GM19351 (cell line): Measurements from ENCODE around the gene WDR82.

Experiments used
- ATAC-seq: cut with Tn5 transposase; IDR thresholded peaks from one replicate; pipeline ENCODE4 v1.9.1; 2021; ENCODE audit warnings: mild to moderate bottlenecking, moderate library complexity; ENCODE audit not compliant: unreplicated experiment

Gene WDR82

DNA sequence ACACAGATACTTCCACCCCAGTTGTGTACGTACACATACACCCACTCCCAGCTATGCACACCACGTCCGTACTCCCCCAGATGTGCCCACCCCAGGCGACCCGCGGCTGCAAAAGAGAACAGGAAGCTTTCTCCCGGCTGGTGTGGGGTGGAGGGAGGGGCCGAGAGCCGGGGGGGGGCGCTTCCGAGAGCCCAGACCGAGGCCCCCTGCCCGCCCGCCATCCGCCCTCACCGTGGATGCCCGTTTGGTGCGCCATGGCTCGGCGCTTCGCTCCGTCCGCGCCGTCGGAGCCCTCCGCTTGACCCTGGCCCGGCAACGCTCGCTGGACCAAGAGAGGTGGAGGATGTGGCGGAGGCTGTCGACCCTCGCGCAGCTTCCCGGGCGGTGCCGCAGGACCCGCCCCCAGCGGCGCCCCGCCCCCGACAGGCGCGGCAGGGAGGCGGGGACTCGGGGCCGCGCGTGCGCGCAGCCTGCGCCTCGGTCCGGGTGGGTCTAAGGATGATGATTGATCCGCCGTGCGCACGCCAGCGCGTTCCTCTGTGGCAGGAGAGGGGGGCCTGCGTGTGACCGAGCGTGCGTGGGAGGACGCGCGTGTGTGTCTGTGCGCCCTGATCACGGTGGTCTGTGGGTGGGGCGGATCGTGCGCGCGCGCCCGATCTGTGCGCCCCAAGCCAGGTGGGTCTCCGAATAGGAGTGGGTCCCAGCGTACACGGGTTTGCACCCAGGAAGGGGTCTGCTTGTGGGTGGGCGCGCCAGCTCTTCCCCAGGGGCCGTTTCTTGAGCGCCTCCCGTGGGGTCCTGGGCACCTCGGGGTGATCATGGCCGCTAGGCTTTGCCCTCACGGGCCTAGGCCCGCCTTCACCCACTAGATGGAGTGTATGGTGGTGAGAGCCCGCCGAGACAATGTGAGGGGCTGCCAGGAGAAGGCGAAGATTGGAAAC lies 39.4 kb downstream of the WDR82 start, which contains the start of gene TWF2:
TSS of gene TWF2 (minus strand) at position 398 of the 941 bp plus-strand sequence. CDS start at position 256, 142 bp downstream.
- peak; percentile 69 for ATAC-seq

DNA sequence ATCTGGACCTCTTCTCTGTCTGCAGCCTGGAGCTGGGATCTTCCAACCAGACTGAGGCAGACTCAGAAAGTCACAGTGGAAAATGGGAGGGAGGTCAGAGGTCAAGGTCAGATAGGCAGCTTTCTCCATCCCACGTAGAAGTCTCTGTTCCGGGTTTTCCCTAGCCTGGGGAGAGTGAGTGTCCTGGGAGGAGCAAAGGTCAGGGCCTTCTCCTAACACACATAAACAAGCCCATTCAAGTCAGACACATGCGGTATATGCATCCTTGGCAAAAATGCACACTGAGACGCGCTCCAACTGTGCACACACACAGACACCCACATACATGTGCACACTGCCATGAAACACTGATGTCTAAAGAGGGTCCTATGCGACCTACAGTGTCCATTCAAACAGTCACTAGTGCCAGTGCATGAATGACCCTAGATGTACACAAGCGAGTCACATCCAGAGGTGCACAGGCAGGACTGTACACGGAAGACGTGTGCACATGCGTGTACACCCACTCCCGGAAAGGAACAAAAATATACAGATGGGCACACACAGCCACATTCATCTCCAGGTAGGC lies 40.2 kb downstream of the WDR82 start:
- peak; percentile 10 for ATAC-seq

DNA sequence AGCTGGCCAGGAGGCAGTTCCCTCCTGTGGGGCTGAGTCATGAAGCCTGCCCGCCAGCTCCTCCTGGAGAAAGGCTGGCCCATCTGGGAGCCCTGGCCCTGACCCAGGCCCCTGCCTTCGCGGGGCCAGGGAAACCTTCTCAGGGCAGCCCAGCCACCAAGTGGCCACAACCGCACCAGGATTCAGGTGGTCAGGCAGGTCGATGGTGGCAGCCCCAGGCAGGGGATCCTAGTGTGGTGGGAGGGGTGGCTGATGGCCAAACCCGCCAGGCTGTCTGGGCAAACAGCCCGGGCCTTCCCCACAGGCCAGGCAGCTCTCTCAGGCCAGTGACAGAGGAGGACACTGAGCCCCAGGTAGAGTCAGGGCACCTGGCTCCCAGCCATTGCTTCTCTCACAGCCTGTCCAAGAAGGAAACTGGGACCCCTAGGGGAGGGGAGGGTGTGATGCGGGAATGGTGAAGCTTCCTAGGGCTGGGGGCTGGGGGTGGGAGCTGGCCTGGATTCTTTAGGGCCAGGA lies 40.7 kb downstream of the WDR82 start:
- ATAC-seq, result no peak

DNA sequence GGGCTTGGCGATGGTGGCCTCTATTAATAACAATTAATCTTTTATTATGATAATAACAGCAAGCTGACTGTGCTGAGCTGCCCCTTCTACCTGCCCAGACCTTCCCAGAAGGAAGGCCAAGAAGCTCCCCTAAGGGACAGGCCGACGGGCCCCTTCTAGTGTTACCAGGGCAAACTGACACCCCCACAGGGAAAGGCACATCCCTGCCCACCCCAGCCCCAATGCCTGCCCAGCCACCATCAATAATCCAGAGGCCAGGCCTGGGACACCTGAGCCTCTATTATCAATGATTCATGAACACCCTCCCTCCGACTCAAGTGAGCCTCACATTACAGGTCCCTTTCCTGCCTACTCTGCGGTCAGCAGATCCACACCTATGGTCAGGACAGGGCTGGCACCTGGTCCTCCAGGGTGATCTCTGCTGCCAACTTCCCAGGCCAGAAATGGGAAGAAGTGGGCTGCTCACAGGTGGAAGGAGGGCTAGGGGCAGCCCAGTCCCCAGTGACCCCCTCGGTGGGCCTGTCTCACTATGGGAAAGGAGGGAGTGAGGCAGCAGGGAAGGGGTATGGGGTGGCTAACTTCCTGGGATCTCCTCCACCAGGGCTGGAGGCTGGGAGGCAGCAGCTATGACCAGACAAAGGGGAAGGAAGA lies 41.3 kb downstream of the WDR82 start:
- ATAC-seq, result no peak

DNA sequence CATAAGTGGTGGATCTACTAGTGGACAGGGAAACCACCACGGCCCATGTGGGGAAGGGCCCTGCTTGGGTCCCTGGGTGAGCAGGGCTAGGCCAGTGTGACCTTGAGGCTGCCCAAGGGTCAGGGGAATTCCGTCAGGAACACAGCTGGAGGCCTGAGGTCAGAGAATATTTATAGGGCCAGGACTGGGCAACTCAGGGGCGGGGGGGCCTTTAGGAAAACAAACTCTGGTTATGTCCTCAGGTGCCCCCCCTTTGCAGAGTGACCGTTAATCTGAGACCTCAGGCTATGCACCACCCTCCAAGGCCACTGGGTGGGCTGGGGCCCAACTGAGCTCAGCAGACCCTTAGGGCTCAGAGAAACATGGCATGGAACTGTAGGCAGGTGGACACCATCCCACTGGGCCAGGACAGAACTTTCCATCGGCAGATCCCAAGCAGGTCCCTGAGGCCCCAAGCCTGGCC lies 42.0 kb downstream of the WDR82 start:
- ATAC-seq, result no peak

DNA sequence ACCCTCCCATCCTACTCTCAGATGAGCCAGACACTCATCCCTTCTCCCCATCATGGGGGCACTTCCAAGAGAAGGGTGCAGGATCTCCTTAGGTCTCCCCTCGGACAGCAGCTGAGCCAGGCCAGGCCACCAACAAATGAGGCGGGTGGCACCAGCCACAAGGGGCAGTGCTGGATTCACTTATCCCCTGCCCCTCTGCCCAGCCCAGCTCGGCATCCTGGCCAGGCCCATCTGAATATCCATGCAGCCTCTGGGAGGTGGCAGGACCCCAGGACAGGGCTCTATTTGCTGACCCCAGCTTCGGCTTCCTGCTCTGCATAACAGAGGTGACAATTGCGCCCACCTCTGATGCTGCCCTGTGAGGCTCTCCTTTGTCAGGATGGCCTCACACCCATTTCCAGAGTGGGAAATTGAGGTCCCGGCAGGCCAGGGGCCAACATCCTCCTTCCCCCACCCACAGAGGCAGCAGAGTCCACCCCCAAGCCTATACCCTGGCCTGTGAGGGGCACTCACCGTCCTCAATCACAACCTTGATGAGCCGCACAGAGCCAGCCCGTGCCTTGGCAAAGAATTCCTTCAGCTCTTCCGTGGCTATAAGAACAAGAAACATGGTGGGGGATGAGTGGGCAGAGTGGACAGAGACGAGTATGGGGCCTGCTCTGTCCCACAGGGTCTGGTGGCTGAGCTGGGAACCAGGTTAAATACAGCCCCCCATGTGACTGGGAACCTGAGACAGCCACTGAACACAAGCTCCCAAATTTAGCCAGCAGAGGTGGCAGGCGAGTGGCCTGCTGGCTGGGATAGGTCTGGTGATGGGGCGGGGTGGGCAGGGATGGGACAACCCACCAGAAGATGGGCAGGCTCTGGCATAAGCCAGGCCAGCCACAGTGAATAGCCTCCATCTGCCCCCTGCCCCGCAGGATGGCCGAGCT lies 43.7 kb downstream of the WDR82 start:
- ATAC-seq, result no peak

DNA sequence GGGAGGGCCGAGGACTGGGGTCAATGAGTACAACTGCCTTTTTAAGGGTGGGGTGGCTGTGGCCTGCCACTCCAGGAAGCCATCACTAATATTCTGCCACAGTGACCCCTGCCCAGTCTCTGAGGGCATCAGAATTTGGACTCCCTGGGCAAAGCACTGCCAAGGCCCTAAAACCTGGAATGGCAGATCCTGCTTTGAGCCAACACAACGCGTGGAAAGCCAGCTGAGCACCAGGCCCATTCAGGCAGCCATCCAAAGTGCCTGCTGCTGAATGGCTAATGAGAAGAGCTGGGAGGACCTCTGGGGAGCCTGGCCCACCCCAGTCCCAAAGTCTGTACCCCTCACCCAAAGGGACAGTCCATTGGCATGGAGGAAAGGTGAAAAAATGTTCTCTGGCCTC lies 44.5 kb downstream of the WDR82 start:
- ATAC-seq, result no peak

DNA sequence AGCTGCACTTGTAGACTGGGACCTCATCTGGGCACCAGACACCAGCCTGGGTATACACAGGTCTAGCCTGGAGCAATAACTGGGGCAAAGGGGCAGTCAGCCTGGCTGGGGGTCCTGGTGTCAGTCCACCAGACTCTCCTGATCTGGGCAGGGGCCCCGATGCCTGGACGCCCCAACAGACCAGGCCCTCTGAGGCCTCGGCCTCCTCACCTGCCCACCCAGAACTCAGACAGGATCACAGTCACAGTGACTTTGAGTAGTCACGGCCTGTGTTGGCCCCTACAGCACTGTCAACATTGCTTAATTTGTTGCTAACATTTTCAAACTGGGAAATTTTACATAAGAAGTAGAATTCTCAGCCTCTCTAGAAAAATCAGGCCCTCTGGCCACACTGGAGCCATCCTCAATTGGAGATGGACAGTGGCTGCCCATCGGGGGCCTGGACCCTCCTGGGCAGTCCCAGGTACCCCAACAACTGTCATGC lies 45.3 kb downstream of the WDR82 start:
- no peak for ATAC-seq

DNA sequence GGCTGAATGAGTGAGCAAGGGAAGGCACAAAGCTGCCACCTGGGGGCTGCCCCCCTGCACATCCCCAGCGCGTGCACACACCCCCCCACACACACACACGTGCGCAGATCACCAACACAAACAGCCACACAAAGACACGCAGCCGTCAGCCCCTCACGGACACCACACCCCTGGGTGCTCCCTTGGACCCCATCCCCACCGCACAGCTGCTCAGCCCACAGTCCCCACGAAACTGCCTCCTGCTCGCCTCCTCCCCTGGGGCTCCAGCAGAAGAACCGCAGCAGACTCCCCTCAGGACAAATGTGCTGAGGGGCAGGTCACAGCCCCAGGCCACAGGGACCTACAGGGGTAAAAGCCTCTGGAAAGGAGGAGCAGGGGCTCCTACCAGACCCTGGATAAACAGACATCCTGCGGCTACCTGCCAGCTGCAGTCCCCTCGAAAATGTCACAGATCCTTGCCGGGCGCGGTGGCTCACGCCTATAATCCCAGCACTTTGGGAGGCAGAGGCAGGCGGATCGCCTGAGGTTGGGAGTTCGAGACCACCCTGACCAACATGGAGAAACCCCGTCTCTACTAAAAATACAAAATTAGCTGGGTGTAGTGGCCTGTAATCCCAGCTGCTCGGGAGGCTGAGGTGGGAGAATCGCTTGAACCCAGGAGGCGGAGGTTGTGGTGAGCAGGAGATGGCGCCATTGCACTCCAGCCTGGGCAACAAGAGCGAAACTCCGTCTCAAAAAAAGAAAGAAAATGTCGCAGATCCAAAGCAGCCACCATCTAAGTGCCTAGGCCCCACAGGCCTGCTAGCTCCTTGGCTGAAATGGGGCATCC lies 46.0 kb downstream of the WDR82 start:
- no peak for ATAC-seq

DNA sequence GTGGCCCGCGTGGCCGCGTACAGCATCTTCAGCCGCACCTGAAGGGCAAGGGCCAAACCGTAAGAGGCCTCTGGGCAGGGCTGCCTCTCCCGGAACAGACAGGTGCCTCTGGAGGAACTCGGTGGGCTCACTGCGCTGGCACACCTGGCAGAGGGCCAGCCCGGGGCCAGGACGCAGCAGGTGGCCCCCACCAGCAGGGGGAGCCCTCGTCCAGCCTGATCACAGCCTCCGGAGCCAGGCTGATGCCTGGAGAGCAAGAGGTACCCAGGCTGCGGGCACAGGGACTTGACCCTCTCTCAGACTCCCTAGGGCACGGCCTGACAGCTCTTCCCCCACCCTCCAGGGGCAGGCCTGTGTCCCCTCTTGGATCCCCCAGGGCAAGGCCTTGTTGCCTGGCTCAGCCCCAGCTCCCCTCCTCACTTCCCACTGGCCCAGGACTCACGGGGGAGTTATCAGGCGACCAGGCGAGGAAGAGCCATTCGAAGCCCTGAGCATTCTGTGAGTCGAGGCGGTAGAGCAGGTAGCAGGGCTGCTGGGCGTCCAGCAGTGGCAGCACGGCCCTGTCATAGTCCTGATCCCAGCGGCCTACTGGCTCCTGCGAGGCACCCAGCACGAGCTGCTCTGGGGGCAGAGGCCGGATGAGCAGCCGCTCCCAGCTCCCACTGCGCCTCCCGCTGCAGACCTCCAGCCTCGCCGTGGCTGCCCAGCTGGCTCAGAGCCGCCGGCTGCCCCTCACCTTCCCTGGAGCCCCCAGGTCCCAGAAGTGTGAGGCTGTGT lies 46.8 kb downstream of the WDR82 start:
- ATAC-seq, result no peak

DNA sequence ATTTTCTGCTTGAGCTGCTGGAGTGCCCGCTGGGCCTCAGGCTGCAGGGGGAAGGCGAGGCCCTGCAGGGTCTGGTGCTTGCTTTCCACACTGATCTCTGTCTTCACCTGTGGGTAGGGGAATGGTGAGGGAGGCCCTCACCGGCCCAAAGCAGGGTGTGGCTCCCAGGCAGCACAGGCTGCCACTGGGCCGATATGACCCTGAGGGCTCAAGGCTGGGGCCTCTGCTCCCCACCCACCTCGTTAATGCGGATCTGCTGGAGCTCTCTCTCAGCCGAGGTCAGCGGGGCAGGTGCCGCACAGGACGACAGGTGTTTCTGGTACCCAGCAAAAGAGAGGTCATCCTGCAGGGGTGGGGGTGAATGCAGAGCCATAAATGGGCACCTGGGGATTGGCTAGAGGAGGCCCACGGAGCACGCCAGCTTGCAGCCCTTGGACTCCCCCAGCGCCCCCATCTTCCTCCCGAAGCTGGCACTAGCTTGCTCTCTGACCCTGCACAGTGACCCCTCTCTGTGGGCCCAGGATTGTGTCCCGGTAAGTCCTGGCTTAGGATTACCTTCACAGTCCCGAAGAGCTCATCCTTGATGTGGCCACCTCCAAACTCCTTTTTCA lies 47.5 kb downstream of the WDR82 start:
- no peak for ATAC-seq

DNA sequence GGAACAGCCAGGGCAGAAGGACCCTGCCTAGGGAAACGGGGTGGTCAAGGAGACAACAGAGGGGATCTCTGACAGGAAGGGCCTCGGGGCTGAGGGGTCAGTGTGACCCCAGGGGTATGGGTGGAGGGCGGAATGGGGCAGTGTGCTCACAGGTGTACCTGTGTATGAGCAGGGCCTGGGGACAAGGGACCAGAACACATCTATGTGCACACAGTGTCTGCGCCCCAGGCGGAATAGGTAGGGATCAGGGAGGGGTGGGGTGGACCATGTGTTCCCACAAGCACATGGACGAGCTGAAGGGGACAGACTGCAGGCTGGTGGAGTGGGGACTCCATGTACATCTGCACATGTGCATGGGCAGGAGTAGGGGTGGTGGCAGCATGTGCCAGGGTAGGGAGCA lies 48.0 kb downstream of the WDR82 start:
- no peak for ATAC-seq

DNA sequence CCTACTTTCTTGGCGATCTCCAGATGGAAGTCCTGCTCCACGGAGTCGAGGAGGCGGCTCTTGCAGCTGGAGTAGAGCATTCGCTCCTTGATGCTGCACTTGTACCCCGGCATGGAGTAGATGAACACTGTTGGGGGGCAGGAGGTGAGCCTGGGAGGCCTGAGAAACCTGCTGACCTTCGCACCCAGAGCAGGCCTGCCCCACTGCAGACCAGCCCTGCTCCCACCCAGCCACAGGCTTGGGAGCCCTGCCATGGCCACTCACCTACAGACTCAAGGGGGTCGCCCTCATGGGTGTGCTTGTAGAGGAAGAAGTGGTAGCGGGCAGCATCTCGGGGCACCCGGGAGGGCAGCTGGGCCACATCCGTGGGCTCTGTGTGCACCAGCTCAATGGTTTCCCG lies 48.8 kb downstream of the WDR82 start:
- no peak for ATAC-seq

DNA sequence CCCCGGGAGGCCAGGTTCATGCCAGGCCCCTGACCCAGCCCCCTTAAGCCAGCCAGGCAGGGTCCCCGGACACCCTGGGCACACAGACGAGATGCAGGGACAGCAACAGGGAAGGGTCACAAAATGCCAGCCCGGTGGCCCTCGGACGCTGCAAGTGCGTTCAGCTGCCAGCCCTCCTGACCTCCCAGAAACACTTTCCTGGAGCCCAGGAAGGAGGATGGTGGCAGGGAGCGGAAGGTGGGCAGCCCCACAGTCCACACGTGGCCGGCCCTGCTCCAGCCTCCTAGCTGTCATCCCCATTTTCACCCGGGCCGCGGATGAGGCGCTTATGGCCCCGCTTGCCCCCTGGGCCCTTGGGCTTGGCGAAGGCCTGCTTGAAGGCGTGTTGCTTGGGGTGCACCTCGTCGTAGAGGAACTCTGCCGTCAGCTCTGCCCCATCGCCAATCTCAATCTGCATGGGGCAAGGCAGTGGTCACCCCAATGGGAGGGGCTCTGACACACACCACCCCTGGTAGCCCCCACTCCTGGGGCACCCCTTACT lies 49.6 kb downstream of the WDR82 start:
- no peak for ATAC-seq

DNA sequence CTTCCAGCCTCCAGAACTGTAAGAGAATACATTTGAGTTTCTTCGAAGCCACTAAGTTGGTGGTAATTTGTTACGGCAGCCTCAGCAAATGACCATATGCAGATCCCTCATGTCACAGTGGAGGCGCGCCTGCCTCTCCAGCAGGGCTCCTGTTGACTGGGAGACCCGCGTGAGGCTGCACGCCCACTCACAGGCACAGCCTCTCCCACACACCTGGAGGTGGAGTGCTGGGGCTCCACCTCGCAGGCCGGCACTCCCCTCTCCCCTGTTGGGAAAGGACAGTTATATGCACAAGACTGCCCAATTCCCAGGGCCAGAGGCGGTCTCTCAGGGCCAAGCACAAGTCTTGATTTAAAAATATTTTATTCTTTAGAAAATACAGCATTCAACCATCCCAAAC lies 50.2 kb downstream of the WDR82 start:
- ATAC-seq, result no peak

DNA sequence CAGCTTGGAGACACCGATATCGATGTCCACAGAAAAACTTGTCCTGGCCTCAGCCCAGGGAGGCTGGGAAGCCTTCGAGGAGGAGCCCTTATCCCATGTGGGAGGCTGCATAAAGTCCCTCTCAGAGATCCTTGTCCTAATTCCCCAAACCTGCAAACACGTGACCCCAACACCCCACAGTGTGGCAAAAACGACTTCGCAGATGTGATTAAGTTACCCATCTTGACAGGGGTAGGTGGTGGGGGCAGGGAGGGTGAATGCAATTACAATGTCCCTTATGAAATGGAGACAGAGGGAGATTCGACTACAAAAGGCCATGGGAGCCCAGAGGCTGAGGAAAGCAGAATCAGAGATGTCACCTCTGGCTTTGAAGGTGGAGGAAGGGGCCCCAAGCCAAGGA lies 50.7 kb downstream of the WDR82 start:
- ATAC-seq, result no peak

DNA sequence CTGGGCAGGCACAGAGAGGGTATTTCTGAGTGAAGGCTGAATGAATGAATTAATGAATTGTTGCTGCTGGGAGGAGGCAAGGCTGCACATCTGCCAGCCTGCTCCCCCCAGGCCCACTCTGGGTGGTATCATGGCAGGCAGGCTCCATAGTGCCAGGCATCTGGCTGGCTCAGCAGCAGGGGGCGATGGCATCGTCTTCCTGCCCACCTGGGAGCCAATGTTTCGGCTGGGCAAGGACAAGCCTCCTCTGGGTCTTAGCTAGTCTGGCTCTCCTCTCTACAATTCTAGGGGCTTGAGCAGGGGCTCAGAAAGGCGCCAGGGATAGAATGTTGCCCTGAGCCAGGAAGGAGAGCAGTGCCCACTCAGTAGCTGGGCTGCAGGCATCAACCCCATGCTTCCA lies 51.3 kb downstream of the WDR82 start:
- no peak for ATAC-seq

DNA sequence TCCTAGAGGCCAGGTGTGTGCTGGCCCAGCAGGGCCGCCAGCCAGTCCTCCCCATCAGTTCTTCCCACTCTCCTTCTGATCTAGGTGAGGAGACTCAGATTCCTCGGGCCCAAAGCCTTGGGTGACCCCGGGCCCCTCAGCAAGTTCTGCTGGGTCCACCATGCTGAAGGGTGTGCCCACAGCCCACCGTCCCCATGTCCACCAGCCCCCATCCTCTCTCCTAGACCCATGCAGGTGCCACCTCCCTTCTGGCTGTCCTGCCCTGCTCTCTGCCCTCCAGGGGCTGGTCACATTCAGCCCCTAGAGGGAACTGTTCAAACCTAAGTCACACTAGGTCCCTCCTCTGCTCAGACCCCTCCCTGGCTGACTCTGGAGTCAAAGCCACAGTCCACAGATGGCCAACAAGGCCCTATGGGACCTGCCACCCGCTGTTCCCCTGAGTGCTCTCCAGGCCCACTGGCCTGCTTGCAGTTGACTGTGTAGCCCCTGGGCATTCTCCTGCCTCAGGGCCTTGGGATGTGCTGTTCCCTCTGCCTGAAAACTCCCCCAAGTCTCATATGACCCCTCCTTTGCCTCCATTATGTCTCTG lies 52.1 kb downstream of the WDR82 start:
- no peak for ATAC-seq
